Trophoblast cell (in vitro differentiated cells and primary cell): ENCODE data around the gene CLEC4C.
"Not testable (repeated sequence)": the region's sequence is repeated elsewhere in the genome, so short reads cannot be mapped to it uniquely, and the experiment has no call there.

Source experiments
- DNase-seq, 2 donors: peaks; one replicate each; pipeline ENCODE4 v3.0.0-alpha.2; 2016
- H2AFZ ChIP-seq: 2 replicates; pipeline ENCODE4 v1.6.1; 2013; ENCODE audit warnings: low read length, moderate library complexity, mild to moderate bottlenecking; ENCODE audit not compliant: insufficient read depth, poor library complexity
- H2AK5ac ChIP-seq: 2 replicates; pipeline ENCODE4 v1.6.1; 2013; ENCODE audit warnings: mild to moderate bottlenecking, low read length
- H2BK120ac ChIP-seq: 2 replicates; pipeline ENCODE4 v1.6.1; 2013; ENCODE audit warnings: low read length, mild to moderate bottlenecking, moderate library complexity; ENCODE audit not compliant: insufficient read depth, poor library complexity
- H2BK12ac ChIP-seq: 2 replicates; pipeline ENCODE4 v1.6.1; 2013; ENCODE audit warnings: mild to moderate bottlenecking, low read length, moderate library complexity
- H2BK5ac ChIP-seq: 2 replicates; pipeline ENCODE4 v1.6.1; 2013; ENCODE audit warnings: low read length, low read depth, moderate library complexity, mild to moderate bottlenecking; ENCODE audit not compliant: poor library complexity
- H3K14ac ChIP-seq: 2 replicates; pipeline ENCODE4 v1.6.1; 2013; ENCODE audit warnings: mild to moderate bottlenecking, low read length
- H3K18ac ChIP-seq: 2 replicates; pipeline ENCODE4 v1.6.1; 2013; ENCODE audit warnings: mild to moderate bottlenecking, low read length
- H3K23ac ChIP-seq: 2 replicates; pipeline ENCODE4 v1.6.1; 2013; ENCODE audit warnings: low read length
- H3K27ac ChIP-seq: 2 replicates; pipeline ENCODE4 v1.5.1; 2013; ENCODE audit warnings: low read depth, mild to moderate bottlenecking, inconsistent platforms, low read length, moderate library complexity
- H3K27me3 ChIP-seq: 2 replicates; pipeline ENCODE4 v1.6.1; 2013; ENCODE audit warnings: inconsistent platforms, mild to moderate bottlenecking, low read length, moderate library complexity; ENCODE audit not compliant: insufficient read depth
- H3K36me3 ChIP-seq, 2 experiments: 1 replicate in 1 of 2; 2 replicates in 1 of 2; pipeline ENCODE4 v1.6.1; 2013; ENCODE audit warnings: low read length in 2 of 2, mild to moderate bottlenecking in 2 of 2, moderate library complexity in 1 of 2; ENCODE audit not compliant: insufficient read depth in 2 of 2, control insufficient read depth in 1 of 2
- H3K4ac ChIP-seq: 2 replicates; pipeline ENCODE4 v1.6.1; 2013; ENCODE audit warnings: low read depth, mild to moderate bottlenecking, low read length, moderate library complexity
- H3K4me1 ChIP-seq, 2 experiments: 1 replicate in 1 of 2; 2 replicates in 1 of 2; pipeline ENCODE4 v1.6.1; 2013; ENCODE audit warnings: low read length in 2 of 2, mild to moderate bottlenecking in 2 of 2, moderate library complexity in 1 of 2; ENCODE audit not compliant: insufficient read depth in 2 of 2, control insufficient read depth in 1 of 2
- H3K4me2 ChIP-seq: 2 replicates; pipeline ENCODE4 v1.6.1; 2013; ENCODE audit warnings: inconsistent platforms, mild to moderate bottlenecking, low read length, moderate library complexity
- H3K4me3 ChIP-seq: 2 replicates; pipeline ENCODE4 v1.5.1; 2013; ENCODE audit warnings: mild to moderate bottlenecking, low read depth, low read length, inconsistent platforms
- H3K79me1 ChIP-seq: one replicate; pipeline ENCODE4 v1.6.1; 2013; ENCODE audit warnings: low read length
- H3K79me2 ChIP-seq: 2 replicates; pipeline ENCODE4 v1.6.1; 2013; ENCODE audit warnings: low read length, mild to moderate bottlenecking; ENCODE audit not compliant: control insufficient read depth, insufficient read depth, poor library complexity
- H3K9ac ChIP-seq: 2 replicates; pipeline ENCODE4 v1.6.1; 2013; ENCODE audit warnings: mild to moderate bottlenecking, low read length
- H3K9me3 ChIP-seq: 2 replicates; pipeline ENCODE4 v1.6.1; 2013; ENCODE audit warnings: low read depth, mild to moderate bottlenecking, control low read depth, inconsistent platforms, low read length; ENCODE audit not compliant: insufficient read depth
- H4K12ac ChIP-seq: 2 replicates; pipeline ENCODE4 v1.6.1; 2013; ENCODE audit warnings: low read depth, mild to moderate bottlenecking, low read length, moderate library complexity
- H4K8ac ChIP-seq: 2 replicates; pipeline ENCODE4 v1.6.1; 2013; ENCODE audit warnings: low read depth, mild to moderate bottlenecking, low read length, moderate library complexity
- H4K91ac ChIP-seq: one replicate; pipeline ENCODE4 v1.6.1; 2013; ENCODE audit warnings: low read depth, mild to moderate bottlenecking, low read length, moderate library complexity
- WGBS: extraction: QIAGEN DNeasy Blood & Tissue Kit; methylation state at CpG from one replicate; pipeline ENCODE4 v1.1.7; 2013; ENCODE audit warnings: missing lambda C conversion rate; ENCODE audit not compliant: insufficient read length, insufficient coverage; ENCODE audit errors: extremely low coverage; 5-methylcytosine and 5-hydroxymethylcytosine counted together

CLEC4C gene

GRCh38 chr12:7787574-7788293 lies 40.6 kb upstream of the CLEC4C start:
- H3K36me3 ChIP-seq: no peaks in the 10 kb centered on the region
- peaks cover 0 to 4% of the 10 kb centered on the region in 2 experiments for H3K4me1 ChIP-seq
- no peak overlapping the region for H4K8ac ChIP-seq
- no peak overlapping the region for H3K4ac ChIP-seq
- no peak overlapping the region for H2BK12ac ChIP-seq
- no peak overlapping the region for H3K4me3 ChIP-seq
- no peak overlapping the region for H2BK5ac ChIP-seq
- H3K23ac ChIP-seq: no peak overlapping the region
- H3K27ac ChIP-seq: no peak overlapping the region
- no peak overlapping the region for H4K12ac ChIP-seq
- no peak overlapping the region for H2AK5ac ChIP-seq
- H2AFZ ChIP-seq: no peak overlapping the region
- no peak overlapping the region for H3K4me2 ChIP-seq
- no peak overlapping the region for H4K91ac ChIP-seq
- H3K14ac ChIP-seq: no peak overlapping the region
- no peaks in the 10 kb centered on the region for H3K9me3 ChIP-seq
- H3K27me3 ChIP-seq: no peaks in the 10 kb centered on the region
- no peak overlapping the region for H2BK120ac ChIP-seq
- WGBS: no CpG with 5 or more reads among the region's 13 CpGs
- DNase-seq: no peak
- H3K9ac ChIP-seq: no peak overlapping the region
- no peaks in the 10 kb centered on the region for H3K79me2 ChIP-seq
- no peak overlapping the region for H3K18ac ChIP-seq
- no peaks in the 10 kb centered on the region for H3K79me1 ChIP-seq

DNA sequence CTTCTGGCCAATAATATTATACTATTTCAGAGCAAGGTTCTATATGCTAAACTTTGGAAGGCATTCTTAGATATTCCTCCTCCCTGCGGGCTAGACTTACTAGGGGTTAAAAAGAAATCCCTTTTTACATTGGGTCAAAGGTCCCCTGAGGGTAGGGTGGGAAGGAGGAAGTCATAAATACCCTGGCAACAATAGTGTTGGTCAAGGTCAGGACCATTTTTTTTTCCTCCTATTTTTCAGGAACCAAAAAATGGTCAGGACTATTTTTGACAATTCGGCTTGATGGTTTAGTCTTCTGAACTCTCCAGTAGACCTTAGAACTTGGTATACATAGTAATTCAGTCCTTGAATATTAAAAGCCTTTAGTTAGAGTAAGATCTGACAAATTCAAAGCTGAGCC lies 37.5 kb upstream of the CLEC4C start:
- no peak for DNase-seq
- H3K27me3 ChIP-seq: no peaks in the 10 kb centered on the region
- no peak overlapping the region for H4K12ac ChIP-seq
- H2BK5ac ChIP-seq: no peak overlapping the region
- H3K9me3 ChIP-seq: no peaks in the 10 kb centered on the region
- no peak overlapping the region for H3K23ac ChIP-seq
- no peak overlapping the region for H3K4ac ChIP-seq
- no peak overlapping the region for H3K14ac ChIP-seq
- H2AFZ ChIP-seq: no peak overlapping the region
- no peaks in the 10 kb centered on the region for H3K79me2 ChIP-seq
- no peak overlapping the region for H4K91ac ChIP-seq
- no peak overlapping the region for H2AK5ac ChIP-seq
- H2BK12ac ChIP-seq: no peak overlapping the region
- no peak overlapping the region for H3K4me2 ChIP-seq
- H4K8ac ChIP-seq: no peak overlapping the region
- no peak overlapping the region for H3K4me3 ChIP-seq
- H3K18ac ChIP-seq: no peak overlapping the region
- no peak overlapping the region for H3K27ac ChIP-seq
- H2BK120ac ChIP-seq: no peak overlapping the region
- H3K79me1 ChIP-seq: no peaks in the 10 kb centered on the region
- WGBS: no CpG with 5 or more reads among the region's 2 CpGs
- H3K4me1 ChIP-seq: peaks cover 0 to 4% of the 10 kb centered on the region in 2 experiments
- no peak overlapping the region for H3K9ac ChIP-seq
- H3K36me3 ChIP-seq: no peaks in the 10 kb centered on the region

DNA sequence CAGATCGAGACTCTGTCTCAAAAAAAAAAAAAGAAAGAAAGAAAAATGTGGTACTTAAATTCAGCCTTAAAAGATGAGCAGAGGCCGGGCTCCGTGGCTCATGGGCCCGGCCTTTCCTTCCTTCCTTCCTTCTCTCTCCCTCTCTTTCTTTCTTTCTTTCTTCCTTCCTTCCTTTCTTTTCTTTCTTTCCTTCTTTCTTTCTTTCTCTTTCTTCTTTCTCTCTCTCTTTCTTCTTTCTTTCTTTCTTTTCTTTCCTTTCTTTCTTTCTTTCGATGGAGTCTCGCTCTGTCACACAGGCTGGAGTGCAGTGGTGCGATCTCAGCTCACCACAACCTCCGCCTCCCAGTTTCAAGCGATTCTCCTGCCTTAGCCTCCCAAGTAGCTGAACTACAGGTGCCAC lies 36.3 kb upstream of the CLEC4C start:
- not testable (repeated sequence) for H3K4me2 ChIP-seq, H2AFZ ChIP-seq

DNA sequence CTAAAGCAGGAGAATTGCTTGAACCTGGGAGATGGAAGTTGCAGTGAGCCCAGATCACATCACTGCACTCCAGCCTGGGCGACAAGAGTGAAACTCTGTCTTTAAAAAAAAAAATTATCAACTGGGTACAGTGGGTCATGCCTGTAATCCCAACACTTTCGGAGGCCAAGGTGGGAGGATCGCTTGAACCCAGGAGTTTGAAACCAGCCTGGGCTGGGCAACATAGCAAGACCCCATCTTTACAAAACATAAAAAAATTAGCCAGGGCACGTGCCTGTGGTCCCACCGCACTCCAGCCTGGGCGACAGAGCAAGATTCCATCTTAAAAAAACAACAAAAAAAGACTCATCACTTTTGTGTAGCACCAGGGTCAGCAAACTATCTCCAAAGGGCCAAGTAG lies 34.9 kb upstream of the CLEC4C start:
- WGBS: no CpG with 5 or more reads among the region's 6 CpGs
- no peak overlapping the region for H4K12ac ChIP-seq
- H3K79me2 ChIP-seq: no peaks in the 10 kb centered on the region
- H3K14ac ChIP-seq: no peak overlapping the region
- H2BK120ac ChIP-seq: no peak overlapping the region
- H2AFZ ChIP-seq: no peak overlapping the region
- H3K23ac ChIP-seq: no peak overlapping the region
- no peak for DNase-seq
- no peak overlapping the region for H3K4me3 ChIP-seq
- no peak overlapping the region for H4K8ac ChIP-seq
- no peak overlapping the region for H4K91ac ChIP-seq
- no peaks in the 10 kb centered on the region for H3K27me3 ChIP-seq
- H3K4me1 ChIP-seq: no peaks in the 10 kb centered on the region
- H2BK12ac ChIP-seq: no peak overlapping the region
- no peak overlapping the region for H3K18ac ChIP-seq
- no peaks in the 10 kb centered on the region for H3K36me3 ChIP-seq
- no peaks in the 10 kb centered on the region for H3K9me3 ChIP-seq
- no peaks in the 10 kb centered on the region for H3K79me1 ChIP-seq
- no peak overlapping the region for H3K27ac ChIP-seq
- H3K4ac ChIP-seq: no peak overlapping the region
- H3K4me2 ChIP-seq: no peak overlapping the region
- no peak overlapping the region for H3K9ac ChIP-seq
- H2AK5ac ChIP-seq: no peak overlapping the region
- H2BK5ac ChIP-seq: no peak overlapping the region

More for the DNA sequence above, 36.3 kb upstream of the CLEC4C start:
- not testable (repeated sequence) for H2BK12ac ChIP-seq, H3K23ac ChIP-seq, H4K12ac ChIP-seq, H3K9ac ChIP-seq, H3K27me3 ChIP-seq, H3K79me1 ChIP-seq, H3K4ac ChIP-seq, H3K36me3 ChIP-seq, H3K4me3 ChIP-seq, H3K4me1 ChIP-seq, H4K8ac ChIP-seq, H3K79me2 ChIP-seq, DNase-seq, H4K91ac ChIP-seq, H2AK5ac ChIP-seq, H2BK120ac ChIP-seq, H3K14ac ChIP-seq, H3K9me3 ChIP-seq, H2BK5ac ChIP-seq, H3K18ac ChIP-seq, H3K27ac ChIP-seq
- no CpG with 5 or more reads among the region's 9 CpGs for whole genome bisulfite sequencing
